ENCODE data around the gene PNMA8B. TPM values are rescaled to one million over a fixed set of nuclear protein-coding genes. Genes with fewer than 3 reads are reported as not detected.
"Not testable (repeated sequence)": the region's sequence is repeated elsewhere in the genome, so short reads cannot be mapped to it uniquely, and the experiment has no call there.

The PNMA8B gene
- total RNA-seq, 1 experiment from 2014 or later: 0.10 TPM

DNA sequence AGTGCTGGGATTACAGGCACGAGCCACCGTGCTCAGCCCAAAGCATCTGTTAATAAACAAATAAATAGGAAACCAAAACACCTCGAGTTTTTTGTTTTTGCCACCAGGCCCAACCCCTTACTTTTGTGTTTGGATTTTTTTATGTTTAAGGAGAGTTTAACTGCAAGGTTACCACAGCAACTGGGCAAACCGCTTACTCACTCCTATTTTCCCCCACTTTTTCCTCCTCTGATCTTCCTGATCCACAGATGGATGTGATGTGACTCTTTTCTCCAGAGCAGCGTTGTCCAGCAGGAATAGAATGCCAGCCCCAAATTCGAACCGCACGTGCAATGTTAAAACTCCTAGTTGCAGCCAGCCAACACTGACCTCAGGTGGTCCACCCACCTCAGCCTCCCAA is 2.1 kb upstream of the PNMA8B start:
- ATAC-seq (no peak), DNase-seq (ENCODE audit: low read depth, low spot score) (no peak)
- no peak overlapping the region for H3K27ac ChIP-seq (ENCODE audit: low read depth, low read length)
- intact Hi-C loops (cut with micrococcal nuclease): no loop called here
- H3K27me3 ChIP-seq (ENCODE audit: insufficient read depth, low read length): no peaks in the 10 kb centered on the region
- TF ChIP-seq SP1 (IDR thresholded peaks at IDR 0.05; ENCODE audit: low read depth) (no peak), ATF3 (IDR thresholded peaks at IDR 0.05) (no peak), ELF1 (IDR thresholded peaks at IDR 0.05; ENCODE audit: borderline replicate concordance, low read depth) (no peak), JUND (IDR thresholded peaks at IDR 0.05) (no peak), REST (IDR thresholded peaks at IDR 0.05; ENCODE audit: low read depth) (no peak), CBX3 (IDR thresholded peaks at IDR 0.05; ENCODE audit: low read depth) (no peak), CTCF (IDR thresholded peaks at IDR 0.05 in 2 of 3, conservative IDR thresholded peaks at IDR 0.05 in 1 of 3; ENCODE audit: borderline replicate concordance in 1 of 3, insufficient read depth in 1 of 3, low read depth in 2 of 3, low read length in 2 of 3) (no peak), SIN3A (IDR thresholded peaks at IDR 0.05; ENCODE audit: low read depth) (no peak), EZH2phosphoT487 (IDR thresholded peaks at IDR 0.05; ENCODE audit: borderline replicate concordance) (no peak), ZNF274 (IDR thresholded peaks at IDR 0.05; ENCODE audit: low read depth, low read length) (no peak), EZH2 (IDR thresholded peaks at IDR 0.05) (no peak), SRF (IDR thresholded peaks at IDR 0.05; ENCODE audit: low read depth) (no peak), POLR2AphosphoS5 (IDR thresholded peaks at IDR 0.05; ENCODE audit: low read depth, low read length) (no peak), EGR1 (IDR thresholded peaks at IDR 0.05; ENCODE audit: low read depth) (no peak), RAD21 (IDR thresholded peaks at IDR 0.05; ENCODE audit: low read depth) (no peak), FOSL1 (IDR thresholded peaks at IDR 0.05; ENCODE audit: low read depth) (no peak)
- TF ChIP-seq, protein P1, sequence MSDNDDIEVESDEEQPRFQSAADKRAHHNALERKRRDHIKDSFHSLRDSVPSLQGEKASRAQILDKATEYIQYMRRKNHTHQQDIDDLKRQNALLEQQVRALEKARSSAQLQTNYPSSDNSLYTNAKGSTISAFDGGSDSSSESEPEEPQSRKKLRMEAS (IDR thresholded peaks at IDR 0.05): no peak
- H3K9ac ChIP-seq (ENCODE audit: low read length): no peak overlapping the region
- no TSS peak for BruUV-seq (replicated peaks)
- ChIA-PET RAD21 (ENCODE audit: low non-redundant PET in 1 of 2, low total read pairs in 2 of 2, uncharacterized antibody in 2 of 2, unreplicated experiment in 2 of 2) (no interaction called here), CTCF (no interaction called here), POLR2A (no interaction called here)
- peaks cover 0 to 7% of the 10 kb centered on the region in 2 experiments; a peak in 3 of 4 replicates for H3K4me1 ChIP-seq (ENCODE audit: control insufficient read depth in 1 of 2, insufficient read depth in 2 of 2, low read length in 2 of 2)
- H3K4me2 ChIP-seq (ENCODE audit: low read length): no peak overlapping the region
- no peaks in the 10 kb centered on the region for H3K79me2 ChIP-seq (ENCODE audit: insufficient read depth, low read length)
- H3K9me2 ChIP-seq (ENCODE audit: insufficient read depth): no peaks in the 10 kb centered on the region
- H3K36me3 ChIP-seq (ENCODE audit: control insufficient read depth in 1 of 2, insufficient read depth in 2 of 2, low read length in 2 of 2): no peaks in the 10 kb centered on the region
- no peaks in the 10 kb centered on the region for H4K20me1 ChIP-seq (ENCODE audit: insufficient read depth)
- H2AFZ ChIP-seq (ENCODE audit: low read depth, low read length, poor library complexity, severe bottlenecking): no peak overlapping the region
- H3K4me3 ChIP-seq (replicated peaks in 1 of 2; ENCODE audit: low read depth in 1 of 2, low read length in 2 of 2): no peak overlapping the region
- no peaks in the 10 kb centered on the region for H3K9me3 ChIP-seq (ENCODE audit: control insufficient read depth in 1 of 2, insufficient read depth in 1 of 2, low read depth in 1 of 2, low read length in 2 of 2)

- BruUV-seq (replicated peaks); H3K79me2 ChIP-seq (ENCODE audit: insufficient read depth, low read length); H3K9me2 ChIP-seq (ENCODE audit: insufficient read depth); intact Hi-C loops (cut with micrococcal nuclease); H3K4me2 ChIP-seq (ENCODE audit: low read length); ATAC-seq; H3K36me3 ChIP-seq (ENCODE audit: control insufficient read depth in 1 of 2, insufficient read depth in 2 of 2, low read length in 2 of 2); H3K4me1 ChIP-seq (ENCODE audit: control insufficient read depth in 1 of 2, insufficient read depth in 2 of 2, low read length in 2 of 2); H2AFZ ChIP-seq (ENCODE audit: low read depth, low read length, poor library complexity, severe bottlenecking); CTCF ChIA-PET; H3K9me3 ChIP-seq (ENCODE audit: control insufficient read depth in 1 of 2, insufficient read depth in 1 of 2, low read depth in 1 of 2, low read length in 2 of 2); DNase-seq (ENCODE audit: low read depth, low spot score); POLR2A ChIA-PET; H3K4me3 ChIP-seq (replicated peaks in 1 of 2; ENCODE audit: low read depth in 1 of 2, low read length in 2 of 2); H4K20me1 ChIP-seq (ENCODE audit: insufficient read depth); RAD21 ChIA-PET (ENCODE audit: low non-redundant PET in 1 of 2, low total read pairs in 2 of 2, uncharacterized antibody in 2 of 2, unreplicated experiment in 2 of 2); H3K27me3 ChIP-seq (ENCODE audit: insufficient read depth, low read length); H3K27ac ChIP-seq (ENCODE audit: low read depth, low read length); H3K9ac ChIP-seq (ENCODE audit: low read length): not testable (repeated sequence)
Observed at GRCh38 chr19:46496886-46497285, 1.2 kb upstream of the PNMA8B start.
